CD4-positive, CD25-positive, alpha-beta regulatory T cell (primary cell): ENCODE data around the gene STXBP6. TPM values are rescaled to one million over a fixed set of nuclear protein-coding genes. Genes with fewer than 3 reads are reported as not detected.

Source experiments
- ATAC-seq, 2 donors: fragments of 150-1000 bp; cut with Tn5 transposase; one replicate each; pipeline ENCODE4 v1.10.0; 2021; ENCODE audit warnings: low read depth in 2 of 2, moderate number of reproducible peaks in 2 of 2, moderate library complexity in 1 of 2
- DNase-seq, 3 donors: peaks; one replicate each; pipeline versions ENCODE4 v3.0.0 to v3.0.0-alpha.2; 2012 to 2022; ENCODE audit warnings: mixed read lengths in 1 of 3
- H3K27ac ChIP-seq: one replicate; pipeline ENCODE4 v1.7.0; 2013; ENCODE audit warnings: mild to moderate bottlenecking, low read length; ENCODE audit not compliant: insufficient read depth, poor library complexity, severe bottlenecking
- H3K27me3 ChIP-seq: one replicate; pipeline ENCODE4 v1.7.0; 2013; ENCODE audit warnings: low read length; ENCODE audit not compliant: control insufficient read depth, insufficient read depth
- H3K36me3 ChIP-seq: one replicate; pipeline ENCODE4 v1.7.0; 2013; ENCODE audit warnings: mild to moderate bottlenecking, low read length, moderate library complexity; ENCODE audit not compliant: control insufficient read depth, insufficient read depth
- H3K4me1 ChIP-seq: 2 replicates; pipeline ENCODE4 v1.7.0; 2013; ENCODE audit warnings: mild to moderate bottlenecking, low read length; ENCODE audit not compliant: insufficient read depth, control insufficient read depth, poor library complexity, severe bottlenecking
- H3K4me3 ChIP-seq: one replicate; pipeline ENCODE4 v1.7.0; 2013; ENCODE audit warnings: low read depth, mild to moderate bottlenecking, low read length, moderate library complexity
- H3K9me3 ChIP-seq, 2 experiments: 1 replicate in 1 of 2; 2 replicates in 1 of 2; pipeline ENCODE4 v1.7.0; 2013; ENCODE audit warnings: low read length in 2 of 2, mild to moderate bottlenecking in 1 of 2, moderate library complexity in 1 of 2; ENCODE audit not compliant: control insufficient read depth in 2 of 2
- H3K27ac Mint-ChIP-seq, 3 donors: one replicate each; pipeline ENCODE4 v1.8.0; 2020 to 2022; ENCODE audit warnings: mild to moderate bottlenecking in 3 of 3, mixed read lengths in 3 of 3, moderate library complexity in 2 of 3
- H3K27me3 Mint-ChIP-seq: one replicate; pipeline ENCODE4 v1.8.0; 2022; ENCODE audit warnings: mild to moderate bottlenecking, mixed read lengths
- H3K36me3 Mint-ChIP-seq: one replicate; pipeline ENCODE4 v1.8.0; 2020; ENCODE audit warnings: mixed read lengths
- H3K4me1 Mint-ChIP-seq, 4 donors: one replicate each; pipeline ENCODE4 v1.8.0; 2020 to 2022; ENCODE audit warnings: mixed read lengths in 4 of 4, mild to moderate bottlenecking in 1 of 4
- H3K4me3 Mint-ChIP-seq, 4 donors: one replicate each; pipeline ENCODE4 v1.8.0; 2020 to 2022; ENCODE audit warnings: mild to moderate bottlenecking in 4 of 4, mixed read lengths in 4 of 4, moderate library complexity in 3 of 4
- H3K9me3 Mint-ChIP-seq, 7 donors: one replicate each; pipeline ENCODE4 v1.8.0; 2020 to 2022; ENCODE audit warnings: mixed read lengths in 7 of 7, mild to moderate bottlenecking in 3 of 7, moderate library complexity in 2 of 7
- polyA plus RNA-seq, 4 donors: library from polyadenylated mRNA; unstranded; fragments of 300-500 nt; fragmentation: Illumina TruSeq; gene quantifications; one replicate each; pipeline ENCODE4 v1.2.3, GENCODE V29; 2021
- total RNA-seq: library from RNA; stranded (reverse); gene quantifications from one replicate; pipeline ENCODE4 v1.2.3, GENCODE V29; 2022

The STXBP6 gene
- total and polyA plus RNA-seq, 5 donors from 2014 or later, result not detected

GRCh38 chr14:25062022-25062321 lies 12.0 kb upstream of the STXBP6 start:
- Mint-ChIP-seq H3K4me1 (no peaks in the 10 kb centered on the region), H3K36me3 (no peaks in the 10 kb centered on the region), H3K27me3 (peaks cover 5% of the 10 kb centered on the region), H3K27ac (no peak overlapping the region), H3K4me3 (no peak overlapping the region), H3K9me3 (peaks cover 0 to 2% (median 0%) of the 10 kb centered on the region in 7 donors)
- no peaks in the 10 kb centered on the region for H3K36me3 ChIP-seq
- H3K27me3 ChIP-seq, result no peaks in the 10 kb centered on the region
- no peak overlapping the region for H3K27ac ChIP-seq
- H3K4me3 ChIP-seq, result no peak overlapping the region
- DNase-seq, result no peak
- H3K9me3 ChIP-seq, result no peaks in the 10 kb centered on the region
- H3K4me1 ChIP-seq, result no peaks in the 10 kb centered on the region
- no peak for ATAC-seq

DNA sequence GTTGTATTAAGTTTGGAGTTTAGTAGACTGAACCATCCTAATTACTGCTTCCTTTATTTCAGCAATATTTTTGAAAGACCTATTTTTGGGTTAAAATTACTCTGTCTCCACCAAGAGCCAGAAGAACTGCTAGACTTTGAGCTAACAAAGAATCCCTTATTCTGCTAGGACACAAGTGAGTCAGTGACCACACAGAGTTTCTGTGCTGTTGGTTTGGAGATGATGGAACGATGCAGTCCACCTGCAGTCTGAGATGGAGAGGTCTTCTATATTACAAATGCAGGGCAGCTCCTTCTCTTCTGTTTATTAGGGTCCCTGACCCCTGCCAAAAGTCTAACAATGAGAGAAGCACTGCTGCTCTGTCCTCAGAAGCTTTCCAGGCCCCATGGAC lies 6.7 kb upstream of the STXBP6 start:
- H3K27me3 ChIP-seq, result peaks cover 2% of the 10 kb centered on the region
- H3K27ac Mint-ChIP-seq, result no peak overlapping the region

DNA sequence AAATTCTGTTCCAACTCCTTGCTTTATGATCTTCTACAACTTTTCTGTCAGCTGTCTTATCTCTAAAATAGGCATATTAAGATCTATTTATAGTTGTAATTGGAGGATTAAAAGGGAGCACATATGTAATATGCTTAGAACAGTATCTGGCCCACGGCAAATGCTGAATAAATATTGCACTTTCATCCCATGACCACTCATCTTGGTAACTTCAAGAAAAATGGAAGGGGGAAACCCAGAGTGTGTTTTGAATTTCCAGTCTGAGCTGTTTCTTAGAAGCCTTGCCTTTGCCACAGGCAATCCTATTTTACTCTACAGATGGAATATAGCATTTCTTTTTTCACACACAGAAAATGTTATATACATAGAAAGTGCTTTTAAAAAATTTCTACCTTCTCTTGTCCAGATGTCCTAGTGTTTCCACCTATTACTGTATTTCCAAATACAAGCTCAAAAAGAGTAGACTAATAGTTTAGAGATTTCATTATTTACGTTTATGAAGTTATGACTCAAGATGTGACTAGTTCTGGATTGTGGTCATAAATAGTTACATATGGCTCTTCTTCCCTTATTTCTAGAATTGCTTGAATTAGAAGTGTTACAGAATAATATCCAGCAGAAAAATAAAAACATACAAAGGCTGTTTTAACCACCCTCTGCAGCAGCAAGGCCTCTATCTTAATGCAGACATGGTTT lies 6.2 kb upstream of the STXBP6 start:
- no peak overlapping the region for H3K27ac ChIP-seq
- no peaks in the 10 kb centered on the region for H3K4me1 ChIP-seq
- Mint-ChIP-seq H3K4me3 (no peak overlapping the region), H3K9me3 (peaks cover 0 to 2% (median 0%) of the 10 kb centered on the region in 7 donors), H3K27ac (no peak overlapping the region), H3K27me3 (peaks cover 25% of the 10 kb centered on the region), H3K4me1 (no peaks in the 10 kb centered on the region), H3K36me3 (no peaks in the 10 kb centered on the region)
- H3K4me3 ChIP-seq, result no peak overlapping the region
- H3K27me3 ChIP-seq, result peaks cover 7% of the 10 kb centered on the region
- no peaks in the 10 kb centered on the region for H3K9me3 ChIP-seq
- DNase-seq, result no peak
- ATAC-seq, result no peak
- no peaks in the 10 kb centered on the region for H3K36me3 ChIP-seq

More for the DNA sequence above, 6.7 kb upstream of the STXBP6 start:
- Histone ChIP-seq H3K4me3 (no peak overlapping the region), H3K4me1 (no peaks in the 10 kb centered on the region), H3K27ac (no peak overlapping the region), H3K36me3 (no peaks in the 10 kb centered on the region), H3K9me3 (no peaks in the 10 kb centered on the region)
- ATAC-seq (no peak), DNase-seq (no peak)
- H3K36me3 Mint-ChIP-seq, result no peaks in the 10 kb centered on the region
- H3K4me1 Mint-ChIP-seq, result no peaks in the 10 kb centered on the region
- peaks cover 19% of the 10 kb centered on the region for H3K27me3 Mint-ChIP-seq
- no peak overlapping the region for H3K4me3 Mint-ChIP-seq
- peaks cover 0 to 2% (median 0%) of the 10 kb centered on the region in 7 donors for H3K9me3 Mint-ChIP-seq

DNA sequence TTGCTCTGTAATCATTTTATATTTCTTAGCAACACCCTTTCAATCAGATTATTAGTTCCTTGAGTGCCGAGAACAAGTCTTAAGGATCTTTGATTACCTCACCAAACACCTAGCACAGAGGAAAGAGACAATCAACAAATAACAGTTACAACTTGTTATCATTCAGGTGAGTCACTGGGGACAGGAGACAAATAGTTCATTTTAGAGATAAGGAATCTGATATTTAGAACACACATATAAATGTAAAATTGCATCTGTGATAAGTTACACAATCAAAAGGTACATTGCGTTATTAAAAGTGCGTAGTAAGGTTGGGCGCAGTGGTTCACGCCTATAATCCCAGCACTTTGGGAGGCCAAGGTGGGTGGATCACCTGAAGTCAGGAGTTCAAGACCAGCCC lies 5.1 kb upstream of the STXBP6 start:
- Mint-ChIP-seq H3K36me3 (no peaks in the 10 kb centered on the region), H3K27me3 (peaks cover 31% of the 10 kb centered on the region), H3K27ac (no peak overlapping the region), H3K4me1 (peaks cover 0 to 4% (median 0%) of the 10 kb centered on the region in 4 donors), H3K9me3 (no peaks in the 10 kb centered on the region), H3K4me3 (no peak overlapping the region)
- H3K27ac ChIP-seq, result no peak overlapping the region
- H3K4me1 ChIP-seq, result no peaks in the 10 kb centered on the region
- no peak overlapping the region for H3K4me3 ChIP-seq
- H3K27me3 ChIP-seq, result peaks cover 12% of the 10 kb centered on the region
- no peaks in the 10 kb centered on the region for H3K36me3 ChIP-seq
- ATAC-seq, result no peak
- no peaks in the 10 kb centered on the region for H3K9me3 ChIP-seq
- DNase-seq, result no peak

DNA sequence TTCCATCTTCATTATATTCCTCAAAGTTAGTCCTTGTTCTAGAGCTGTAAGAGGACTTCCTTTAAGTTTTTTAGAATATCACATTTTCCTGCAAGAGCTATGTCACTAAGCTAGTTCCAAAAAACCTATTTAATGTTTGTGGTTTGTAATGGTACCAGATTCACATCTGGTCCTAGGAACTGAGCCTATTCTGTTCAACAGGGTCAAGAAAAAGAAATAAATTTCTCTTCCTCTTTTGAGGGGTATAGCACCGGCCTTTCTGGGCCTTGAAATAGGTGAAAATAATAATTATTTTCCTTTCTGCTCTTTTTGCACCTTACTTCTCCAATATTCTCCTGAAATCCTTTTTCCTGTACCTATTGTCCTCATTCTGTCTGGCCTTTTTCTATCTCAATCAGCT lies 3.6 kb upstream of the STXBP6 start:
- H3K27me3 ChIP-seq, result peaks cover 12% of the 10 kb centered on the region
- no peak overlapping the region for H3K4me3 Mint-ChIP-seq
- H3K27me3 Mint-ChIP-seq, result peaks cover 41% of the 10 kb centered on the region
- H3K27ac ChIP-seq, result no peak overlapping the region
- peaks cover 0 to 2% (median 0%) of the 10 kb centered on the region in 7 donors for H3K9me3 Mint-ChIP-seq
- H3K27ac Mint-ChIP-seq, result no peak overlapping the region
- H3K4me1 ChIP-seq, result no peaks in the 10 kb centered on the region
- no peaks in the 10 kb centered on the region for H3K36me3 Mint-ChIP-seq
- H3K9me3 ChIP-seq, result no peaks in the 10 kb centered on the region
- no peak overlapping the region for H3K4me3 ChIP-seq
- no peak for ATAC-seq
- no peak for DNase-seq
- peaks cover 0 to 7% (median 0%) of the 10 kb centered on the region in 4 donors for H3K4me1 Mint-ChIP-seq
- no peaks in the 10 kb centered on the region for H3K36me3 ChIP-seq

GRCh38 chr14:25052921-25053320 lies 3.0 kb upstream of the STXBP6 start:
- H3K4me1 Mint-ChIP-seq, result peaks cover 0 to 7% (median 0%) of the 10 kb centered on the region in 4 donors
- peaks cover 17% of the 10 kb centered on the region for H3K27me3 ChIP-seq
- peaks cover 0 to 2% (median 0%) of the 10 kb centered on the region in 7 donors for H3K9me3 Mint-ChIP-seq
- ATAC-seq (no peak), DNase-seq (no peak)
- no peak overlapping the region for H3K27ac Mint-ChIP-seq
- no peaks in the 10 kb centered on the region for H3K36me3 Mint-ChIP-seq
- no peak overlapping the region for H3K4me3 Mint-ChIP-seq
- no peak overlapping the region for H3K27ac ChIP-seq
- no peaks in the 10 kb centered on the region for H3K4me1 ChIP-seq
- peaks cover 47% of the 10 kb centered on the region for H3K27me3 Mint-ChIP-seq
- H3K36me3 ChIP-seq, result no peaks in the 10 kb centered on the region
- no peaks in the 10 kb centered on the region for H3K9me3 ChIP-seq
- H3K4me3 ChIP-seq, result no peak overlapping the region

DNA sequence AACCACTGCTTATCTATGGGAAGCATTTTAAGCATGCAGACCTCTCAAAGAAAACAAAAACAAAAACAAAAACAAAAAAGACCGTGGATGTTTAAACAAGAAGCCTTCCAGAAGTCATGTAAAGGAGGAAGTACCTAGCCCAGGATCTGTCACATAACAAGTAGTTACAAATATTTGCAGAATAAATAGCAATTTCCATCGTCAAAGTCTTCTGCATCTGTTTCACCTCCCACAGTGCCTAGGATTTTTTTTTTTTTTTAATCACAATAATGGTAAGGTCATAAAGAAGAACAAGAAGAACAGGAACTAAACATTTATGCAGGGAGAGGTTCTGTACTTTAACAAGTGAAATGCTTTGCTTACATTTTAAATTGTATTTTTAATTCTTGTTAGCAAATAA lies 2.4 kb upstream of the STXBP6 start:
- Histone ChIP-seq H3K4me1 (no peaks in the 10 kb centered on the region), H3K27ac (no peak overlapping the region), H3K36me3 (no peaks in the 10 kb centered on the region), H3K9me3 (no peaks in the 10 kb centered on the region), H3K4me3 (no peak overlapping the region), H3K27me3 (peaks cover 17% of the 10 kb centered on the region)
- no peak for ATAC-seq
- Mint-ChIP-seq H3K9me3 (peaks cover 0 to 2% (median 0%) of the 10 kb centered on the region in 7 donors), H3K4me1 (peaks cover 0 to 7% (median 0%) of the 10 kb centered on the region in 4 donors), H3K4me3 (no peak overlapping the region), H3K27ac (no peak overlapping the region), H3K36me3 (no peaks in the 10 kb centered on the region), H3K27me3 (peaks cover 53% of the 10 kb centered on the region)
- no peak for DNase-seq
